Progenitor cell of endocrine pancreas (in vitro differentiated cells): ENCODE measurements around the gene GATA6. TPM values are rescaled to one million over a fixed set of nuclear protein-coding genes. Genes with fewer than 3 reads are reported as not detected.

Experiments used
- DNase-seq: peaks from one replicate; pipeline ENCODE4 v3.0.0; 2021; ENCODE audit warnings: low spot score; ENCODE audit not compliant: unreplicated experiment
- H3K27ac Mint-ChIP-seq: 2 replicates; pipeline ENCODE4 v1.8.0; 2021; ENCODE audit warnings: mild to moderate bottlenecking, moderate library complexity, mixed read lengths
- H3K27me3 Mint-ChIP-seq: 2 replicates; pipeline ENCODE4 v1.8.0; 2021; ENCODE audit warnings: mixed read lengths
- H3K36me3 Mint-ChIP-seq: 2 replicates; pipeline ENCODE4 v1.8.0; 2022; ENCODE audit warnings: mixed read lengths; ENCODE audit not compliant: insufficient read depth
- H3K4me1 Mint-ChIP-seq: 2 replicates; pipeline ENCODE4 v1.8.0; 2021; ENCODE audit warnings: low read depth, mixed read lengths
- H3K4me3 Mint-ChIP-seq: 2 replicates; pipeline ENCODE4 v1.8.0; 2021; ENCODE audit warnings: low read depth, mild to moderate bottlenecking, moderate library complexity, mixed read lengths
- H3K9me3 Mint-ChIP-seq: 2 replicates; pipeline ENCODE4 v1.8.0; 2021; ENCODE audit warnings: low read depth, mixed read lengths
- CTCF ChIP-seq: fragments of 200-600 bp; sonication (generic); IDR thresholded peaks from one replicate; pipeline ENCODE4 v1.5.0; 2021; ENCODE audit warnings: antibody characterized with exemption, mild to moderate bottlenecking; ENCODE audit not compliant: unreplicated experiment
- total RNA-seq: library from RNA; stranded (reverse); gene quantifications from 2 replicates; pipeline ENCODE4 v1.2.1, GENCODE V29; 2021

GATA6 gene
- total RNA-seq, 1 donor from 2014 or later, result 112 TPM

- H3K27ac Mint-ChIP-seq, result no peak overlapping the region
- no peaks in the 10 kb centered on the region for H3K36me3 Mint-ChIP-seq
- no peak for DNase-seq
- TF ChIP-seq CTCF, result no peak
- H3K4me3 Mint-ChIP-seq, result no peak overlapping the region
- no peaks in the 10 kb centered on the region for H3K9me3 Mint-ChIP-seq
- peaks cover 2% of the 10 kb centered on the region for H3K27me3 Mint-ChIP-seq
- H3K4me1 Mint-ChIP-seq, result peaks cover 6% of the 10 kb centered on the region
Measured at GRCh38 chr18:22228976-22229375, 59.6 kb downstream of the GATA6 start.

DNA sequence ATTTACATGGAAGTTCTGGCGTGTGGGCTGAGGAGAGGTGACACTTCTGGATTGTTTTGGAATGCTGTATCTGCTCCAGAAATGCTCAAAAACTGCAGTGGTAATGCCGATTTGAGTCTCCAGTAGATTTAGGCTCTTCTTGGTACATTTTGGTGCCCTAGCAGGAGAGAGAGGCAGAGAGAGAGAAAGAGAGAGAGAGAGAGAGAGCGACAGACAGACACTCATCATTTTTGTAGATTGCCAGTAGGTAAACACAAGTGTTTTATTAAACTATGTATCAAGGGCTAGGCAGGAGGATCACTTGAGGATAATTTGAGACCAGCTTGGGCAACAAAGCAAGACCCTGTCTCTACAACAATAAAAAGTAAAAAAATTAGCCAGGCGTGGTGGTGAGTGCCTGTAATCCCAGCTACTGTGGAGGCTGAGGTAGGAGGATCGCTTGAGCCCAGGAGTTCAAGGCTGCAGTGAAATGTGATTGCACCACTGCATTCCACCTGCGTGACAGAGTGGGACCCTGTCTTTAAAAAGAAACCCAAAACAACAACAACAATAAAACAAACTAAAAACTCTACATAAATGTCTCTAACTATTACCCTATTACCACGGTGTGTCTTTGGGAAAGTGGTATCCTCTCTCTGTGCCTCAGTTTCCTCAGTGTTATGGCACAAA is 60.2 kb downstream of the GATA6 start:
- Mint-ChIP-seq H3K36me3 (no peaks in the 10 kb centered on the region), H3K4me3 (no peak overlapping the region), H3K9me3 (no peaks in the 10 kb centered on the region), H3K4me1 (peaks cover 6% of the 10 kb centered on the region), H3K27me3 (peaks cover 2% of the 10 kb centered on the region), H3K27ac (no peak overlapping the region)
- TF ChIP-seq CTCF, result no peak
- DNase-seq, result no peak

DNA sequence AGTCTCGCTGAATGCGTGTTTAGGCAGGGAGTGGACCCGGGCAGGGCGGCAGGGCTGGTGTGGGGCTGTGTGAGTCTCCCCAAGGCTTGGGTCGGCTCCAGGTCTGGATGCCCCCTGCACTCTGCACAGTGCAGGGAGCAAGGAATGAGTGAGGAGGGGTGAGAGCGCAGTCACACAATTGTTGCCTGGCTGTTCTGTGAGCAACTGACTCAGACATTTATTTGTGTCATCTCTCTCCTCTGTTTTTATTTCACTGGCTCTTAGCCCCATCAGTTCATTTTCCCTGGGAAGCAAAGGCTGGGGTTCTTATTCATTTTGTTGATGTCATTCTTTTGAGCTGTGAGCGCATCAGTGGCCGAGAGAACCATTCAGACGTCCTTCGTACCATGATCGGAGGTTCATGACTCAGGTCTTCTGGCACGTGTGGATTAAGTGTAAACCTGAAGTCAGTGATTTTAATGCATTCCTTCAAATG is 61.1 kb downstream of the GATA6 start:
- Mint-ChIP-seq H3K9me3 (no peaks in the 10 kb centered on the region), H3K36me3 (no peaks in the 10 kb centered on the region), H3K27ac (no peak overlapping the region), H3K27me3 (peaks cover 2% of the 10 kb centered on the region), H3K4me1 (peaks cover 6% of the 10 kb centered on the region), H3K4me3 (no peak overlapping the region)
- TF ChIP-seq CTCF, result no peak
- no peak for DNase-seq

- no peaks in the 10 kb centered on the region for H3K27me3 Mint-ChIP-seq
- H3K36me3 Mint-ChIP-seq, result no peaks in the 10 kb centered on the region
- no peak for TF ChIP-seq CTCF
- no peak overlapping the region for H3K4me3 Mint-ChIP-seq
- H3K9me3 Mint-ChIP-seq, result no peaks in the 10 kb centered on the region
- DNase-seq, result no peak
- no peak overlapping the region for H3K27ac Mint-ChIP-seq
- H3K4me1 Mint-ChIP-seq, result peaks cover 6% of the 10 kb centered on the region
Measured at GRCh38 chr18:22233266-22233665, 63.9 kb downstream of the GATA6 start.

DNA sequence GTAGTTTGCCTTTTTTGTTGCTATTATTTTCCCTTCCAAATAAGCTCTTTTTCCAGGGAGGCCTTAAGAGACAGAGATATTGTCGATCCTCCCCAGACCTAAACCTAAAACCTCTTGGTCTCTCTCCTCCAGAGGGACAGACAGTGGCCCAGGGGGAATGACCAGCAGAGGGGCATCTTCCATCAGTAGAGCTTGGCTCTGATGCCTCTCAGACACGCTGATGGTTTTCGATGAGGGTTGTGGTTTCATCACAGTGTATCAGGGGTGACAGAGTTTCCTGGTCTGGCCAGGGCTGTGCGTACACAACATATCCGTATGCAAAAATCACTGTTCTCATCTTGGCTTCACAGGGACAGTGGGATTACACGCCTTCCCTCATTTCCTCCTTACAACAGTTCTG is 68.6 kb downstream of the GATA6 start:
- Mint-ChIP-seq H3K4me1 (peaks cover 27% of the 10 kb centered on the region), H3K36me3 (no peaks in the 10 kb centered on the region), H3K4me3 (no peak overlapping the region), H3K27ac (no peak overlapping the region), H3K27me3 (no peaks in the 10 kb centered on the region), H3K9me3 (no peaks in the 10 kb centered on the region)
- no peak for TF ChIP-seq CTCF
- no peak for DNase-seq
